Myometrial cell (primary cell): Measurements from ENCODE around the gene MTFMT. TPM values are rescaled to one million over a fixed set of nuclear protein-coding genes. Genes with fewer than 3 reads are reported as not detected.

Experiments
- total RNA-seq: library from RNA; depleted of rRNA; stranded (reverse); fragments of >200 nt; gene quantifications from 2 replicates; pipeline ENCODE4 v1.2.3, GENCODE V29; 2015

The MTFMT gene
- total RNA-seq: 26.4 and 30.0 TPM in 2 replicates

GRCh38 chr15:65028921-65029735 lies at the start of gene MTFMT:
Gene MTFMT (minus strand): TSS chr15:65029639. CDS start chr15:65029613, 26 bp downstream.

GRCh38 chr15:65076486-65077290 lies 47.2 kb upstream of the MTFMT start, which contains the start of gene KBTBD13:
Gene KBTBD13 (plus strand): TSS chr15:65076746. CDS start chr15:65076816, 70 bp downstream.

GRCh38 chr15:65067645-65068402 lies 38.4 kb upstream of the MTFMT start, which contains the start of gene RASL12:
Gene RASL12 (minus strand): TSS chr15:65067991. CDS start chr15:65067835, 156 bp downstream.

GRCh38 chr15:65044724-65045481 lies 15.5 kb upstream of the MTFMT start, which contains the start of gene SLC51B:
Gene SLC51B (plus strand): TSS chr15:65045387. CDS start chr15:65050005, 4,618 bp downstream.

GRCh38 chr15:64989416-64990167 lies 39.8 kb downstream of the MTFMT start, which contains the start of gene SPG21:
Gene SPG21 (minus strand): TSS chr15:64989914. CDS start chr15:64983569, 6,345 bp downstream.

Other genes with a start within 250 kb of the MTFMT start
- gene PIF1, start 204.0 kb downstream of the MTFMT start, total RNA-seq: 19.0 and 23.4 TPM in 2 replicates
- gene PLEKHO2, start 187.7 kb downstream of the MTFMT start, total RNA-seq: 30.8 and 31.9 TPM in 2 replicates
- gene ANKDD1A, start 117.7 kb downstream of the MTFMT start, total RNA-seq: 0.35 and 1.7 TPM in 2 replicates
- gene SPG21, start 39.7 kb downstream of the MTFMT start, total RNA-seq: 71.2 and 89.9 TPM in 2 replicates
- not detected in 2 replicates for gene SLC51B, start 15.7 kb upstream of the MTFMT start, total RNA-seq
- 12.1 and 12.8 TPM in 2 replicates for gene RASL12, start 38.4 kb upstream of the MTFMT start, total RNA-seq
- not detected in 2 replicates for gene KBTBD13, start 47.1 kb upstream of the MTFMT start, total RNA-seq
- gene UBAP1L, start 85.6 kb upstream of the MTFMT start, total RNA-seq: 0.18 and 0.29 TPM in 2 replicates
- 15.6 and 18.6 TPM in 2 replicates for gene PDCD7, start 104.2 kb upstream of the MTFMT start, total RNA-seq
- gene CLPX, start 155.7 kb upstream of the MTFMT start, total RNA-seq: 20.5 and 28.2 TPM in 2 replicates
- gene CILP, start 181.8 kb upstream of the MTFMT start, total RNA-seq: 0.18 TPM in 1 of 2 replicates, not detected in the other